Calu3 (cell line): ENCODE measurements around the gene BUB1. TPM values are rescaled to one million over a fixed set of nuclear protein-coding genes. Genes with fewer than 3 reads are reported as not detected.
"Not testable (repeated sequence)": the region's sequence is repeated elsewhere in the genome, so short reads cannot be mapped to it uniquely, and the experiment has no call there.

Experiments used
- BruUV-seq: library from RNA; stranded (reverse); fragments of 400-500 nt; replicated peaks from 2 replicates; lab custom pipeline; 2021; lab: Mats Ljungman, UMichigan
- CTCF ChIA-PET: fragments of 300-600 bp; sonication (Branson Sonifier 250); formaldehyde crosslinking; loops from one replicate; lab custom pipeline; 2022; ENCODE audit warnings: antibody characterized with exemption; lab: Charles Lee
- DNase-seq: peaks from one replicate; pipeline ENCODE4 v3.0.0; 2022
- H3K27ac Mint-ChIP-seq: one replicate; pipeline ENCODE4 v1.8.0; 2022; ENCODE audit warnings: mixed read lengths; ENCODE audit not compliant: unreplicated experiment
- H3K27me3 Mint-ChIP-seq: one replicate; pipeline ENCODE4 v1.8.0; 2022; ENCODE audit warnings: mixed read lengths; ENCODE audit not compliant: unreplicated experiment
- H3K36me3 Mint-ChIP-seq: one replicate; pipeline ENCODE4 v1.8.0; 2022; ENCODE audit warnings: mild to moderate bottlenecking, moderate library complexity, mixed read lengths; ENCODE audit not compliant: insufficient read depth, unreplicated experiment
- H3K4me1 Mint-ChIP-seq: one replicate; pipeline ENCODE4 v1.8.0; 2022; ENCODE audit warnings: mild to moderate bottlenecking, low read depth, mixed read lengths; ENCODE audit not compliant: unreplicated experiment
- H3K4me3 Mint-ChIP-seq: one replicate; pipeline ENCODE4 v1.8.0; 2022; ENCODE audit warnings: mild to moderate bottlenecking, low read depth, moderate library complexity, mixed read lengths; ENCODE audit not compliant: unreplicated experiment
- H3K9me3 Mint-ChIP-seq: one replicate; pipeline ENCODE4 v1.8.0; 2022; ENCODE audit warnings: low read depth, mixed read lengths; ENCODE audit not compliant: unreplicated experiment
- intact Hi-C: fragments of 100-400 bp; cut with micrococcal nuclease; formaldehyde crosslinking; loops from one replicate; pipeline ENCODE4 v1.10.0; 2022; ENCODE audit not compliant: unreplicated experiment
- total RNA-seq: library from RNA; stranded (reverse); gene quantifications from 2 replicates; pipeline ENCODE4 v1.2.3, GENCODE V29; 2022
- TF ChIP-seq, protein P1 (sequence below): fragments of 200-600 bp; IDR thresholded peaks from one replicate; pipeline ENCODE4 v1.8.0; 2022; ENCODE audit warnings: antibody characterized with exemption; ENCODE audit not compliant: unreplicated experiment

BUB1 gene
- total RNA-seq, 1 experiment from 2014 or later, result 66.1 TPM

DNA sequence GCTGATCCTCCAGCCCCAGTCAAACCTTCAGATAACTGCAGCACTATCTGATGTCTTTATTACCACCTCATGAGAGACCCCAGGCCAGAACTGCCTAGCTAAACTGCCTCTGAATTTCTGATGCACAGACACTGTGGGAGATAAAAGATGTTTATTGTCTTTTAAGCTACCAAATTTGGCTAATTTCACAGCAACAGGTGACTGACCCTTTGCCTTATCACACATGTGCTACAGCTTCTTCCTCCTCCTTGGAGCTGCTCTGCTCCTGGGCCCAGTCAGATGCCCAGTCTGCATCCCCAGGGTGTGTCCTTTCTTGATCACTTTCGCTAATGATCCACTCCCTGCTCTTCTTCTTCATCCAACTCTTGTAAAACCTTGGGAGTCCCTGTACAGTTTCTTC is 34.9 kb upstream of the BUB1 start:
- Mint-ChIP-seq H3K4me3 (no peak overlapping the region), H3K27me3 (peaks cover 88% of the 10 kb centered on the region), H3K9me3 (no peaks in the 10 kb centered on the region), H3K4me1 (no peaks in the 10 kb centered on the region), H3K36me3 (no peaks in the 10 kb centered on the region), H3K27ac (no peak overlapping the region)
- no TSS peak for BruUV-seq
- TF ChIP-seq, protein P1, sequence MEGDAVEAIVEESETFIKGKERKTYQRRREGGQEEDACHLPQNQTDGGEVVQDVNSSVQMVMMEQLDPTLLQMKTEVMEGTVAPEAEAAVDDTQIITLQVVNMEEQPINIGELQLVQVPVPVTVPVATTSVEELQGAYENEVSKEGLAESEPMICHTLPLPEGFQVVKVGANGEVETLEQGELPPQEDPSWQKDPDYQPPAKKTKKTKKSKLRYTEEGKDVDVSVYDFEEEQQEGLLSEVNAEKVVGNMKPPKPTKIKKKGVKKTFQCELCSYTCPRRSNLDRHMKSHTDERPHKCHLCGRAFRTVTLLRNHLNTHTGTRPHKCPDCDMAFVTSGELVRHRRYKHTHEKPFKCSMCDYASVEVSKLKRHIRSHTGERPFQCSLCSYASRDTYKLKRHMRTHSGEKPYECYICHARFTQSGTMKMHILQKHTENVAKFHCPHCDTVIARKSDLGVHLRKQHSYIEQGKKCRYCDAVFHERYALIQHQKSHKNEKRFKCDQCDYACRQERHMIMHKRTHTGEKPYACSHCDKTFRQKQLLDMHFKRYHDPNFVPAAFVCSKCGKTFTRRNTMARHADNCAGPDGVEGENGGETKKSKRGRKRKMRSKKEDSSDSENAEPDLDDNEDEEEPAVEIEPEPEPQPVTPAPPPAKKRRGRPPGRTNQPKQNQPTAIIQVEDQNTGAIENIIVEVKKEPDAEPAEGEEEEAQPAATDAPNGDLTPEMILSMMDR, result no peak
- CTCF ChIA-PET, result no interaction called here
- no peak for DNase-seq
- intact Hi-C loops, result no loop called here

- TF ChIP-seq, protein P1, result no peak
- CTCF ChIA-PET, result no interaction called here
- no peak overlapping the region for H3K27ac Mint-ChIP-seq
- H3K4me1 Mint-ChIP-seq, result no peaks in the 10 kb centered on the region
- BruUV-seq, result no TSS peak
- H3K36me3 Mint-ChIP-seq, result no peaks in the 10 kb centered on the region
- DNase-seq, result no peak
- no peak overlapping the region for H3K4me3 Mint-ChIP-seq
- peaks cover 81% of the 10 kb centered on the region for H3K27me3 Mint-ChIP-seq
- no peaks in the 10 kb centered on the region for H3K9me3 Mint-ChIP-seq
- intact Hi-C loops, result no loop called here
Observed at GRCh38 chr2:110708455-110708854, 30.6 kb upstream of the BUB1 start.

DNA sequence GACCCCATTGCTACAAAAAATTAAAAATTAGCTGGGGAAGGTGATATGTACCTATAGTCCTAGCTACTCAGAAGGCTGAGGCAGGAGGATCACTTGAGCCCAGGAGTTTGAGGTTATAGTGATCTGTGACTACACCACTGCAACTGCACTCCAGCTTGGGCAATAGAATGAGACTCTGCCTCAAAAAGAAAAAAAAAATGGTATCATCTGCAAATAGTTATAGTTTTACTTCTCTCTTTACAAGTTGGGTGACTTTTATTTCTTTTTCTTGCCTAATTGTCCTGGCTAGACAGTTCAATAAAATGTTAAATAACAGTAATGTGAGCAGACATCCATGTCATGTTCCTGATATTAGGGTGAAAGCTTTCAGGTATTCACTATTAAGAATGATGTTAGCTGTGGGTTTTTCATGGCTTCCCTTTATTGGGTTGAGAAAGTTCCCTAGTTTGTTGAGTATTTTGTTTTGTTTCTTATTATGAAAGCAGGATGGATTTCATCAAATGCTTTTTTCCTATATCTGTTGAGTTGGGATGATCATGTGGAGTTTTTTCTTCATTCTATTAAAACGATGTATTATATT is 29.6 kb upstream of the BUB1 start:
- no peaks in the 10 kb centered on the region for H3K36me3 Mint-ChIP-seq
- CTCF ChIA-PET, result no interaction called here
- no peaks in the 10 kb centered on the region for H3K9me3 Mint-ChIP-seq
- TF ChIP-seq, protein P1, result no peak
- intact Hi-C loops, result no loop called here
- no peak overlapping the region for H3K27ac Mint-ChIP-seq
- no peak overlapping the region for H3K4me3 Mint-ChIP-seq
- H3K27me3 Mint-ChIP-seq, result peaks cover 81% of the 10 kb centered on the region
- DNase-seq, result no peak
- no peaks in the 10 kb centered on the region for H3K4me1 Mint-ChIP-seq
- no TSS peak for BruUV-seq

DNA sequence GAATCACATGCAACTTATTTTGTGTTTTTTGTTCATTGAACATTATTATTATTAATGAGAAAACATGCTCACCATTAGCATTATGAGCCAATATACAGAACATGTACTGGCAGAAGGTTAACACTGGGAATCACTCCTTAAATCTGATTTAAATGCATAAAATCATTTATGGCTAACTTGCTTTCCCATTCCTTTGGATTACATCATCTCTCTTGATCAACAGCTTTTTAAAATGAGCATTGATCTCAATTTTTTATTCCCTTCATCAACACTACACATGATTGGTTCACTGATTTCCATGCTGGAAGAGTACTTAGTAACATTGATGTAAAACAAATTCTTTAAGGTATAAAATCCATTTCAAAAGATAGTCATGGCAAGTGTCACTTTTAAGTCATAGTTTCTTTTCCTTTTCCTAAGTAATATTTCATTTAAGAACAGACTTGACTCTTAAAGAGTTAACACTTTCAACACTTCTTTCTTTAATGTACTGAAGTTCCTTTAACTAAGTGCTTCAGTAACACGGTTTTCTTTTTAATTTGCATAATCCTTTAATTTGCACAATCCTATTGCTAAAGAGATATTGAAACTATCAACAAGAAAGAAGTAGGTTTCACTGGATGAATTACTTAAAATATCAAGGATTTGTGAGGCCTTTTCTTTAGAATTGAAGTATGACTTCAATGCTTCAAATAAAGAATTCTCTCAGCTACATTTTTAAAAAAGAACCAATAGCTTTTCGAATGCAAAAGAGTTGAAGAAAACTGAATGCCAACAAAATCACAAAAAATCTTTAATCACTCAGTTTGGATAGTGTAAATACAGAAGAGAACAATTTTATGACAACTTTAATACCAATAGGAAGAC is 24.9 kb upstream of the BUB1 start:
- CTCF ChIA-PET, result no interaction called here
- intact Hi-C loops, result no loop called here
- Mint-ChIP-seq H3K36me3 (no peaks in the 10 kb centered on the region), H3K4me1 (no peaks in the 10 kb centered on the region), H3K27ac (no peak overlapping the region), H3K27me3 (peaks cover 72% of the 10 kb centered on the region), H3K9me3 (no peaks in the 10 kb centered on the region), H3K4me3 (no peak overlapping the region)
- TF ChIP-seq, protein P1, result no peak
- BruUV-seq, result no TSS peak
- no peak for DNase-seq

GRCh38 chr2:110698253-110698652 is 20.4 kb upstream of the BUB1 start:
- H3K27ac Mint-ChIP-seq, H3K4me1 Mint-ChIP-seq, H3K4me3 Mint-ChIP-seq, CTCF ChIA-PET, BruUV-seq, intact Hi-C loops, H3K36me3 Mint-ChIP-seq, H3K9me3 Mint-ChIP-seq, DNase-seq: not testable (repeated sequence)
- H3K27me3 Mint-ChIP-seq, result peaks cover 59% of the 10 kb centered on the region

GRCh38 chr2:110695146-110695898 is 17.5 kb upstream of the BUB1 start:
- H3K4me3 Mint-ChIP-seq, intact Hi-C loops, H3K9me3 Mint-ChIP-seq, CTCF ChIA-PET, H3K4me1 Mint-ChIP-seq, DNase-seq, BruUV-seq, H3K36me3 Mint-ChIP-seq, H3K27ac Mint-ChIP-seq: not testable (repeated sequence)
- peaks cover 70% of the 10 kb centered on the region for H3K27me3 Mint-ChIP-seq
